ENCODE measurements around the gene WDR62. TPM values are rescaled to one million over a fixed set of nuclear protein-coding genes. Genes with fewer than 3 reads are reported as not detected.

The WDR62 gene
- total RNA-seq, 1 experiment from 2014 or later, result 51.4 TPM

GRCh38 chr19:36049080-36049698, 5.5 kb upstream of the WDR62 start:
- H3K36me3 ChIP-seq (ENCODE audit: control insufficient read depth, insufficient read depth, low read length), result no peaks in the 10 kb centered on the region
- no peaks in the 10 kb centered on the region for H3K9me3 ChIP-seq (ENCODE audit: control insufficient read depth, insufficient read depth, low read depth, low read length)
- TF ChIP-seq REST (IDR thresholded peaks at IDR 0.05; ENCODE audit: insufficient read depth in 1 of 2, low read depth in 2 of 2, low read length in 1 of 2) (no peak), CTCF (IDR thresholded peaks at IDR 0.05) (no peak), TCF7L2 (IDR thresholded peaks at IDR 0.05; ENCODE audit: low read depth, low read length) (no peak), SIN3A (IDR thresholded peaks at IDR 0.05; ENCODE audit: borderline replicate concordance, insufficient read depth, low read depth, low read length) (no peak), POLR2AphosphoS5 (IDR thresholded peaks at IDR 0.05; ENCODE audit: low read depth, low read length) (no peak)
- in situ Hi-C loops (cut with HindIII; ENCODE audit: low pct_unique_long_range_greater_than_20kb, low sequenced_read_pairs), result no loop called here
- H3K4me1 ChIP-seq (ENCODE audit: control insufficient read depth, insufficient read depth, low read length), result no peaks in the 10 kb centered on the region
- H3K27ac ChIP-seq (ENCODE audit: low read length), result no peak overlapping the region
- no TSS peak for BruUV-seq (replicated peaks)
- no peak overlapping the region for H3K4me3 ChIP-seq (ENCODE audit: low read depth in 2 of 2, low read length in 2 of 2)
- ATAC-seq (no peak), DNase-seq (ENCODE audit: low read depth, low spot score) (no peak)
- intact Hi-C loops (cut with micrococcal nuclease; ENCODE audit: unreplicated experiment), result no loop called here
- CTCF ChIA-PET, result interaction anchor here (0.6 kb wide), 1 partner anchor 255 kb away, joined by 4 read pairs; no protein-coding TSS in a partner anchor
- POLR2A ChIA-PET, result interaction anchor here (0.7 kb wide), 1 partner anchor 64 kb away, joined by 4 read pairs; no protein-coding TSS in a partner anchor
- H3K27me3 ChIP-seq (ENCODE audit: control insufficient read depth, insufficient read depth, low read length), result no peaks in the 10 kb centered on the region

GRCh38 chr19:36051236-36051635, 3.5 kb upstream of the WDR62 start:
- no peak for DNase-seq (ENCODE audit: low read depth, low spot score)
- CTCF ChIA-PET, result no interaction called here
- no peak for ATAC-seq

More at GRCh38 chr19:36051236-36051635, 3.5 kb upstream of the WDR62 start:
- in situ Hi-C loops (cut with HindIII; ENCODE audit: low pct_unique_long_range_greater_than_20kb, low sequenced_read_pairs) (no loop called here), intact Hi-C loops (cut with micrococcal nuclease; ENCODE audit: unreplicated experiment) (no loop called here)
- Histone ChIP-seq H3K27ac (ENCODE audit: low read length) (no peak overlapping the region), H3K4me3 (ENCODE audit: low read depth in 2 of 2, low read length in 2 of 2) (no peak overlapping the region), H3K36me3 (ENCODE audit: control insufficient read depth, insufficient read depth, low read length) (no peaks in the 10 kb centered on the region), H3K4me1 (ENCODE audit: control insufficient read depth, insufficient read depth, low read length) (peaks cover under 1% of the 10 kb centered on the region), H3K27me3 (ENCODE audit: control insufficient read depth, insufficient read depth, low read length) (no peaks in the 10 kb centered on the region), H3K9me3 (ENCODE audit: control insufficient read depth, insufficient read depth, low read depth, low read length) (no peaks in the 10 kb centered on the region)
- POLR2A ChIA-PET, result no interaction called here
- no peak for TF ChIP-seq POLR2AphosphoS5 (IDR thresholded peaks at IDR 0.05; ENCODE audit: low read depth, low read length)
- peak; percentile 78 for TF ChIP-seq CTCF (IDR thresholded peaks at IDR 0.05)
- BruUV-seq (replicated peaks), result no TSS peak
